ENCODE measurements around the gene DZANK1.
"Not testable (repeated sequence)": the region's sequence is repeated elsewhere in the genome, so short reads cannot be mapped to it uniquely, and the experiment has no call there.

The DZANK1 gene

GRCh38 chr20:18377896-18378481, 88.8 kb downstream of the DZANK1 start:
- no peak for DNase-seq (ENCODE audit: low spot score)

GRCh38 chr20:18375551-18375950, 91.3 kb downstream of the DZANK1 start:
- DNase-seq (ENCODE audit: low spot score): not testable (repeated sequence)

GRCh38 chr20:18372296-18372695, 94.5 kb downstream of the DZANK1 start:
- peak; percentile 5 for DNase-seq (ENCODE audit: low spot score)

GRCh38 chr20:18364768-18365167, 102.1 kb downstream of the DZANK1 start:
- no peak for DNase-seq (ENCODE audit: low spot score)

GRCh38 chr20:18363708-18364107, 103.1 kb downstream of the DZANK1 start:
- no peak for DNase-seq (ENCODE audit: low spot score)

- no peak for DNase-seq (ENCODE audit: low spot score)
These were observed 103.9 kb downstream of the DZANK1 start for GRCh38 chr20:18362916-18363315.

- no peak for DNase-seq (ENCODE audit: low spot score)
These were observed 105.2 kb downstream of the DZANK1 start for GRCh38 chr20:18361678-18362077.

GRCh38 chr20:18360635-18361034, 106.2 kb downstream of the DZANK1 start:
- DNase-seq (ENCODE audit: low spot score): no peak

- DNase-seq (ENCODE audit: low spot score): no peak
These were observed 107.0 kb downstream of the DZANK1 start for GRCh38 chr20:18359854-18360253.

- not testable (repeated sequence) for DNase-seq (ENCODE audit: low spot score)
These were observed 117.1 kb downstream of the DZANK1 start for GRCh38 chr20:18349749-18350148.

Measured in pons (tissue), 1 donor.